ENCODE data around the gene BAZ2B.

The BAZ2B gene

GRCh38 chr2:159292157-159292556 is 324.2 kb downstream of the BAZ2B start:
- DNase-seq = no peak

- peak in 1 of 2 donors; percentile 2 for DNase-seq
These were observed 325.9 kb downstream of the BAZ2B start for GRCh38 chr2:159290289-159290907.

DNA sequence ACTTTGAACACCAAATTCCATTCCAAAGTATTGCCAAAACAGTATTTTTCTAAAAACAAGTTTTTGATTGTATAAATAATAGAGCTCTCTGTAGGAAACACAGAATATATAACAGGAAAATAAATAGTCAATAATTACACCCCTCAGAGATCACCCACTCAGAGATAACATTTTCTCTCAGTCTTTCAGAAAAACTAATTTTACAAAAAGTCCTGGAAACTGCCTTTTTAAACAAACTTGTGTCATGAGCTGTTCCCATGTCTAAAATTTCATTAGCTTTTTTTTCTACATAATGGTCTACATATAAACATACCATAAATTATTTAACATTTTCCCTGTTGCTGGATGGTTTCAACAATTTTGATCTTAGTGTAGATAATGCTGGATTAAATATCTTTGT is 328.6 kb downstream of the BAZ2B start:
- DNase-seq = no peak

DNA sequence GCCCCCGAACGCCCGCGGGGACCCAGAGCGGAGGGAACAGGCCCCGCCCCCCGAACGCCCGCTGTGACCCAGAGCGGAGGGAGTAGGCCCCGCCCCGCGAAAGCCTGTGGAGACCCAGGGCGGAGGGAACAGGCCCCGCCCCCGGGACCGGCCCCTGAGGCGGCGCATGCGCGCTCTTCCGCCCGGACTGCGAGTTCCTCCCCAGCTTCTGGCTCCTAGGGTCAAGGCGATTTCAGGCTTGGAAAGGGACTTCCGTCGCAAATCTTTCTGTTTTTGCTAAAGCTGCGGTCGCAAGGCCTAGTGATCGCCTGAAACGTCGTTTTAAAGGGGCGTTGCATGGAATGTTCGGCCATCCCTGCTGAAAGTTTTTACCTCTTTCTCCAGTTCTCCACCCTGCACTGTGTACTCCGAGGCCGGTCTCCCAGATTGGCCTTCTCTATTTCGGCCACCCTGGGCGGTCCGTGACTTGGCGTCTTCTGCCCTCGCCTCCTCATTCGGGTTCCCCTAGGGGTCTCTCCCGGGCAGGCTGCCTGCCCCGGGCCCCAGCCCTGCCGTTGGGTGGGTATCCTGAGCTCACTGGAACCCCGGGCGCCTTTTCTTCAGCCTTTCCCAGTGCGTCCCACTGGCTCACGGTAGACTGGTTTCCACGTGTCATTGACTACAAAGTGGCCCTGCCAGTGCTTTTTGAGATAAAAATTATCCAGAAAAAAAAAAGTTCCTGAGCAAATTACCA is 329.5 kb downstream of the BAZ2B start:
- DNase-seq = peak; percentile 98 to 99

DNA sequence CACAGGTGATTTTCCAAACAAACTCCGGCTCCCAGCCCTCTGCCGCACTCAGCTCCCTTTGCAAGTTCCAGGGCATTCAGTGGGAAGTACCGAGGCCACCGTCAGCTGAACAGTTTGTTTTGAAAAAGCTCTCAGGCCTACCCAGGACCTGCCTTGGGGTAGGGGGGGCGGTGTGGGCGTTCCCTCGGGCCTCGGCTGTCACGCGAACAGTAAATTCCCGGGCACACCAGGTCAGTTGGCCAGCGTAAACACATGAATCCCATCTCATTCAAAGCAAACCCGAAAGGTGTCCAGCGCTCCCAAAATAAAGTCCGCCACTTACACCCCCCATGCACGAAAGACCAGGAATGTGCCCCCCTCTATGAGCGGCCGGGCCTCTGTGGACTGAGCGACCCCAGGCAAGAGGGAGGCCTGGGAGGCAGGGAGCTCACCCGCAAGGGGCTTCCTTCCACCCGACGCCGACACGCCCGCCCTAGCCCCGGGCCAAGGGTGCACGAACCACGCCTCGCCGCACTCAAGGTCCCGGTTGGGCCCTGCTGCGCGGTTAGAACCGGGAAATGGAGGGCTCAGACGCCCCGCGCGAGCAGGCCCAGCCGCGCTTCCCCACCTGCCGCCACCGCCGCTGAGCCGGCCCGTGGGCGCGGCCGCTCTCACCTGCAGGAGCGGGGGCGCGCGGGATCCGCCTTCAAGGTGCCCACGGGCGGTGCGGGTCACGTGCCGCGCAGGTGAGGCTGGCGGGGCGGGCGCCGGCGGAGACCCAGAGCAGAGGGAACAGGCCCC is 330.2 kb downstream of the BAZ2B start, which contains the start of gene WDSUB1:
Gene WDSUB1 (minus strand): TSS at position 775 of the 780 bp plus-strand sequence. CDS start 3,634 bp downstream, outside the sequence.
- DNase-seq = peak; percentile 26 to 31

GRCh38 chr2:159285433-159285832 is 330.9 kb downstream of the BAZ2B start:
- no peak for DNase-seq

- no peak for DNase-seq
These were observed 332.8 kb downstream of the BAZ2B start for GRCh38 chr2:159283529-159283928.

DNA sequence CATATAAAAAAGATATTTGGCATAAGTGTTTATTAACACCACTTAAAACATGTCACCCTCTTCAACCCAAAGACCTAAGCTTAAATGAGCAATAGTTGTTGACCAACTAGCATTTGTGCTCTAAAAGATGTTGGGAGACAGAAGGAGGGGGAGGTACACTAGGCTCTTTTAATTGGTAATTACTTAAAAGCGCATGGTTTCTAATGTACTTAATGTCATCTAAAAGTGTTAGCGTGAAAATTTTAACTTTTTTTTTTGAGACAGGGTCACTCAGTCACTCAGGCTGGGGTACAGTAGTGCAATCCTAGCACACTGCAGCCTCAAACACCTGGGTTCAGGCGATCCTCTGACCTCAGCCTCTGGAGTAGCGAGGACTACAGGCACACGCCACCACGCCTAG is 335.3 kb downstream of the BAZ2B start:
- no peak for DNase-seq

DNA sequence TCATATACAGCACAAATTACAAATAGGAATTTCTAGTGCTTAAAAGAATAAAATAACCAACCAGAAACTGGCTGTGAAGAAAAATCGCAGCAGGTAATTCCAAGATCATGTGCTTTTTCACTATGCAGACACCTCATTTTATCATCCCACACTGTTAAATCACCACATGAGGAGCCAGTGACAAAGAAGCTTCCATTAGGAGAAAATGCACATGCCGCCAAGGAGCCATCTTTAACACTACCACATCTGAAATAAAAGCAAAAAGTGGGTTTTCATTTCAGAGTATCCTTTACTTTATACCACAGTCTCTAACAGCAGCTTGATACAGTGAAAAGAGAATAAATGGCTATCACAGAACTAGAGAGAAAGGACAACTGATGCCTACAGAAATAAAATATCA is 336.6 kb downstream of the BAZ2B start:
- DNase-seq = no peak

DNA sequence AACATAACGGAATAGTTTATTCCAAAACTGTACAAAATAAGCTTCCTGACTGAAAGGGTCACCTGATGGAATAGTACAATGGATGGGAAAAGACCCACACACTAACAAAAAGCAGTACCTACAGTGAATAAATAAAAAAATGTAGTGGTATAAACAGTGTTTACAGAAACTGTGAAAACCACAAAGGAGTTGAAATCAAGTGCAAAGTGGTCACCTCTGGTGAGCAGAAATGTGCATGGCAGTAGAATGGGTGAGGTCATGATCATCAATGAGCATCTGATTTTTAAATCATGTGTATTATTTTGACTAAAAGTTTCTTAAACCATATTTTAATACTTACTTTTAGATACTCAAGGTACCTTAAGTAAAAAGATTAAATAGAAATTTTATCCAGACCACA is 341.2 kb downstream of the BAZ2B start:
- DNase-seq = no peak

DNA sequence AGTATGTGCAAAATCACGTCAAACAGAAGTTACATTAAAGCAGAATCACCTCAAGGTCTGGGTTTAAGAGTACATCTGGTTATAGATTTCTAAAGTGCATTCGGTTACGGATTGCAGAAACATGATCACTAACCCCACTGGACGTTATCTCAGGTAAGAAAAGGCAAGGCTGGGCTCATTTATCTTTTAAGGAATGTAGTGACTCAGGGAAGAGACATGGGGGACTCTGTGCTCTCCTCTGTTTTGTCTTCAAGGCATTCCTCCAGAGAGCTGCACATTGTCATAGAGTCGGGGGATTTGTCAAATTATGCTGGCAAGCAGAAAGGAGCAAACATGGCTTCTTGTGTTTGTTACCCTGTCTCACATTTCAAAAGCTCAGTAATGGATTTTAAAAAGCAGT is 344.2 kb downstream of the BAZ2B start:
- DNase-seq = no peak

GRCh38 chr2:159270744-159271379 is 345.5 kb downstream of the BAZ2B start:
- DNase-seq = no peak

All from activated CD4-positive, alpha-beta T cell treated with anti-CD3 and anti-CD28 coated beads for 4 hours (primary cell).